ENCODE data around the gene ZNF385C.
A peak's percentile ranks its signal among the peaks of the same experiment; 100 is the strongest.

Gene ZNF385C

GRCh38 chr17:42051013-42051400, 47.3 kb downstream of the ZNF385C start:
- no peak for TF ChIP-seq CTCF (IDR thresholded peaks at IDR 0.05; ENCODE audit: insufficient read depth, low read length, poor library complexity, severe bottlenecking)
- no peak for DNase-seq (ENCODE audit: extremely low read depth, insufficient read length)
- Histone ChIP-seq H3K36me3 (ENCODE audit: control insufficient read depth, insufficient read depth, low read length) (no peaks in the 10 kb centered on the region), H3K27me3 (replicated peaks; ENCODE audit: control insufficient read depth, insufficient read depth, low read length) (peaks cover 2% of the 10 kb centered on the region), H3K4me3 (replicated peaks; ENCODE audit: low read depth, low read length) (peak overlapping the region; percentile 40; the same call in 1 of the 2 replicates)

- Histone ChIP-seq H3K27me3 (replicated peaks; ENCODE audit: control insufficient read depth, insufficient read depth, low read length) (peaks cover 2% of the 10 kb centered on the region), H3K36me3 (ENCODE audit: control insufficient read depth, insufficient read depth, low read length) (no peaks in the 10 kb centered on the region), H3K4me3 (replicated peaks; ENCODE audit: low read depth, low read length) (peak within 1 kb of the TSS; percentile 54)
- peak; percentile 42 for DNase-seq (ENCODE audit: extremely low read depth, insufficient read length)
- TF ChIP-seq CTCF (IDR thresholded peaks at IDR 0.05; ENCODE audit: insufficient read depth, low read length, poor library complexity, severe bottlenecking): peak; percentile 38
Observed at GRCh38 chr17:42050393-42051012, 47.8 kb downstream of the ZNF385C start, which contains the start of gene C17orf113. TSS of gene C17orf113 (minus strand) at chr17:42050601. CDS start at chr17:42043376, 7,225 bp downstream.

GRCh38 chr17:42049834-42050392, 48.4 kb downstream of the ZNF385C start:
- no peak for DNase-seq (ENCODE audit: extremely low read depth, insufficient read length)
- H3K4me3 ChIP-seq (replicated peaks; ENCODE audit: low read depth, low read length): peak overlapping the region; percentile 54
- peaks cover 2% of the 10 kb centered on the region for H3K27me3 ChIP-seq (replicated peaks; ENCODE audit: control insufficient read depth, insufficient read depth, low read length)
- no peak for TF ChIP-seq CTCF (IDR thresholded peaks at IDR 0.05; ENCODE audit: insufficient read depth, low read length, poor library complexity, severe bottlenecking)
- H3K36me3 ChIP-seq (ENCODE audit: control insufficient read depth, insufficient read depth, low read length): no peaks in the 10 kb centered on the region

- H3K27me3 ChIP-seq (replicated peaks; ENCODE audit: control insufficient read depth, insufficient read depth, low read length): peaks cover 2% of the 10 kb centered on the region
- H3K36me3 ChIP-seq (ENCODE audit: control insufficient read depth, insufficient read depth, low read length): no peaks in the 10 kb centered on the region
- no peak for TF ChIP-seq CTCF (IDR thresholded peaks at IDR 0.05; ENCODE audit: insufficient read depth, low read length, poor library complexity, severe bottlenecking)
- no peak overlapping the region for H3K4me3 ChIP-seq (replicated peaks; ENCODE audit: low read depth, low read length)
- no peak for DNase-seq (ENCODE audit: extremely low read depth, insufficient read length)
Observed at GRCh38 chr17:42047343-42047742, 50.9 kb downstream of the ZNF385C start.

- Histone ChIP-seq H3K4me3 (replicated peaks; ENCODE audit: low read depth, low read length) (no peak overlapping the region), H3K27me3 (replicated peaks; ENCODE audit: control insufficient read depth, insufficient read depth, low read length) (peaks cover 2% of the 10 kb centered on the region), H3K36me3 (ENCODE audit: control insufficient read depth, insufficient read depth, low read length) (no peaks in the 10 kb centered on the region)
- DNase-seq (ENCODE audit: extremely low read depth, insufficient read length): no peak
- TF ChIP-seq CTCF (IDR thresholded peaks at IDR 0.05; ENCODE audit: insufficient read depth, low read length, poor library complexity, severe bottlenecking): no peak
Observed at GRCh38 chr17:42045719-42046118, 52.6 kb downstream of the ZNF385C start.
